GM19238 (cell line): ENCODE data around the gene OSBPL2.

Source experiments
- DNase-seq: peaks from one replicate; pipeline ENCODE4 v3.0.0; 2011; ENCODE audit warnings: low spot score; ENCODE audit not compliant: insufficient read length

The OSBPL2 gene

GRCh38 chr20:62253398-62253797, 15.1 kb downstream of the OSBPL2 start:
- no peak for DNase-seq

DNA sequence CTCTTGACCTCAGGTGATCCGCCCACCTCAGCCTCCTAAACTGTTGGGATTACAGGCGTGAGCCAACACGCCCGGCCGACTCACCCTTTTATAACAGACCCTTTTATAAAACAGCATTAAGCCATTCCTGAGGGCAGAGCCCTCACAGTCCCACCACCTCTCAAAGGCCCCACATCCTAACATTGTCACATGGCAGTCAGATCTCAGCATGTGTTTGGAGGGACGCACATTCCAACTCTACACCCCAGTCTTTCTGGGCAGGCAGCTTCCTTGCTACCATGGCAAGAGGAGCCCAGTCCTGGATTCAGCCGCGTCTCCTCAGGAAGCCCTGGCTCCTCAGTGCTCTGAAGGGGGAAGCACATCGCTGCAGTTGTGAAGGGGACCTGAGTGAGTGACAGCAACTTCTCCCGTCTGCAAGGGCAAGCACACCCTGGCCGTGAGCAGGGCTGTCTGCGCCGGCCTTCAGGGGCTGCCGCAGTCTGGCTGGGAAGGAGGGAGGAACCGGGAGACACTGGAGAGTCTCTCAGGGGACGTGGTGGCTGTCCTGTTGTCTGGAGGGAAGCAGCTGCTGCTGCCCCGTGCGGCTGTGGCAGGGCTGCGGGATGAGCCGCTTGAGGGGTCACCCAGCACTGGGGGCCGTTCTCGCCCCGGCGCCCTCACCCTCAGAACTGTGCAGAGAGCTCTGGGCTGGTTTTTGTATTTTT, 15.9 kb downstream of the OSBPL2 start:
- no peak for DNase-seq

DNA sequence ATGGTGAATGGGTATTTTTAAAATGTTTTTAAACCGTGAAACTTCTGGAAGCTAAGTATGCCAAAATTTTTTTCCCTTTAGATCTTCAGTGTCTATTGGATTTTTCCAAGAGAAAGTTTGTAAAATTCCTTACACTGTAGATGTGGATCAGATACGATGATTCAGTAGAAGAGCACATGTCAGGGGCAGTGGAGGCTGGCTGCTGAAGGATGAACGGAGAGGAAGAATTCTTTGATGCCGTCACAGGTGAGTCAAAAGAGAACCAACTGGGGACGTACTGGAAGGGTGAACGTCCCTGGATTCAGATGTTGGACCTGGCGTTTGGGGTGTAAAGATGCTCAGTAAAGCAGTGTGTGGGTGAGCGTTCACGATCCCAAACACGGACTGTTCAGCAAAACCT, 17.7 kb downstream of the OSBPL2 start:
- DNase-seq, result no peak

DNA sequence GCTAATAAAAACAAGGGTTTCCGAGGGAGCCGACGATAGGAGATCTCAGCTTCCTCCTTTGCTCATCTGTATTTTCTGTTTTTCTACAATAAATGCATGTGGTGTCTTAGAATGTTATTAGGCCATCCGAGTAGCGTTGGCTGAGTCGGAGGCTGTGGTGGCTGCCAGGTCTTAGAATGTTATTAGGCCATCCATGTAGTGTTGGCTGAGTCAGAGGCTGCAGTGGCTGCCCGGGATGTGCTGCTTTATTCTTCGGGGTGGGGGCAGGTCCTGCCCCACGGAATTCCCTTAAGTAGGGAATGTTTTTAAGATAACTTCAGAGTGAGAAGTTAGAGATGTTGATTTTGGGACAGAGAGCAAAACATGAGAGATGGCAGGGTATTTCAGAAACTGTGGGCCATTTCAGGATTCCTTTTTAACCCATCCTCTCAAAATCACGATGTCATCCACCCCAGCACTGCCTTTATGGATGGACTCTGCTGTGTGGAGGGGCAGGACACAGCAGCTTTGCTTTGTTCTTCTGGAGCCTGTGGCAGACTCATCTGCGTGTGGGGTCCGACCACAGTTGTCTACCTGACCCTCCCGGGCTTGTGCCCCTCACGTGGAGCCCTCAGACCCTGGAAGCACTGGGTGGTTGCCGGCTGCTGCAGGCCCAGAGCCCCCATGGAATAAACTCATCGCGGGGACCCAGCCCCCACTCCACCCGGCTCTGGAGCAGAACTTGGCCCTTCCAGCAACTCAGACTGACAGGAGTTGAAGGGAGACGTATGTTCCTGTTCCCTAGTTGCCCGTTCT, 20.4 kb downstream of the OSBPL2 start:
- no peak for DNase-seq

DNA sequence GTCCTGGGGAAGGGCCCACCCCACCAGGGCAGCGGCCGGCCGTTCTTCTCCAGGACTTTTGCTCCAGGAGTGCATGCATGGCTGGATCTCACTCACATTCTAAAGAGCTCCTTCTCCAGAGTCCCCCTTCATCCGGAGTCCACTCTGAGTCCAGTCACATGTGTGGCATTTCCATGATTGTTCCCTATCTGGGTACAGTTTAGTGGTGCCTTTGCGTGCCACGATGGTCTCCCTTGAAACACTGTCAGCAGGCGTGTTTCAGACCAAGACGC, 20.9 kb downstream of the OSBPL2 start:
- DNase-seq, result no peak

DNA sequence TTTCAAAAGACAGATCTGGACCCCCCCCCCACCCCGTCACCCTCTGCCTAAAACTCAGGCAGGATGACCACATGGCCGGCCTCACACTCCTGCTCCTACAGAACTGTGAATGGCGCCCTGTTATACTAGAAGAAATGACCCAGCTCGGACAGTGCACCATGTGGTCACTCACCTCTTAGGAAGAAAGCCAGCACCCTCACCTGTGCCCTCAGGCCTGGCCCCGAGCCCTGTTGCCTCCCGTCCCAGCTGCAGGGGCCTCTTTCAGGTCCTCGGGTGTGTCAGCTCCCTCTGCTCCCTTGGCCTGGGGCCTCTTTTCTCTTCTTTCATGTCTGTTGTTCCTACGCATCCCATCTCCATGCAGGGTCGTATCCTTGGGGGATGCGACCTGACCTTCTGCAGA, 23.7 kb downstream of the OSBPL2 start:
- DNase-seq, result no peak

- no peak for DNase-seq
Measured at GRCh38 chr20:62263396-62263795, 25.1 kb downstream of the OSBPL2 start.

GRCh38 chr20:62265365-62265764, 27.0 kb downstream of the OSBPL2 start:
- DNase-seq, result no peak

- no peak for DNase-seq
Measured at GRCh38 chr20:62266340-62266739, 28.0 kb downstream of the OSBPL2 start.

GRCh38 chr20:62266851-62267250, 28.5 kb downstream of the OSBPL2 start:
- DNase-seq, result no peak

DNA sequence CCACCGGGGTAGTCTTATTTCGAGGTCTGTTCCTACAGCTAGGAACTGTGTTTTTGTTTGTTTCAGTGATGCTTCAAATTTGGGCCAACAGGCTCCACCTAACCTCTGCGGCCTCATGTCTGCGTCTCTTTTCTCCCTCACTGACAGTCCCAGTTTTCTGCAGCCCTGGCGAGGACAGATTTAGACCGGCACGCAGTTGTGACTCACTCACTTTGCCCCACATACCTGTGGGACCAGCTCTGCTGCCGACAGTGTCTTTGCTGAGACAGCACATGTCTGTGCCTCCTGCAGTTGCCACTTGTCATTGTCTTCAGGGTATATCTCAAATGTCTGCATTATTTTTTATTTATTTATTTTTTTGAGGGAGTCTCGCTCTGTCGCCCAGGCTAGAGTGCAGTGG, 29.2 kb downstream of the OSBPL2 start:
- no peak for DNase-seq

GRCh38 chr20:62268228-62268900, 30.0 kb downstream of the OSBPL2 start:
- DNase-seq, result no peak

DNA sequence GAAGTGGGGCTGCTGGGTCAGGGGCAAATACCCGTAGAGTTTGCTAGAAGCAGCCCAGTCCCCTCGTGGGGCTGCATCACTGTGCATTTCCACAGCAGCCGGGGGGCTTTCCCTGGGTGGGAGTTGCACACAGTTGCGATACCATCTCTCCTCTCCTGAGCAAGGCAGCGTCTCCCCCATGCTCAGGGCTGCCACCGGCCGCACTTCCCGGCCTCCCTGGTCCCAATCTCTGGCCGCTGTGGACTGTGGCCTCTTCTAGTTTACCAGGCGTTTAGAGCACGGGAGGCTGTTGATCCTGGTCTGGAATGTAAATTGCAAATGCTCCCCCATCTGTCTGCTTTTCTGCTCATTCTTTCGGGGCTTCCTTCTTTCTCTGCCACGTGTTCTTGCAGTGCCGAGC, 31.1 kb downstream of the OSBPL2 start:
- no peak for DNase-seq

DNA sequence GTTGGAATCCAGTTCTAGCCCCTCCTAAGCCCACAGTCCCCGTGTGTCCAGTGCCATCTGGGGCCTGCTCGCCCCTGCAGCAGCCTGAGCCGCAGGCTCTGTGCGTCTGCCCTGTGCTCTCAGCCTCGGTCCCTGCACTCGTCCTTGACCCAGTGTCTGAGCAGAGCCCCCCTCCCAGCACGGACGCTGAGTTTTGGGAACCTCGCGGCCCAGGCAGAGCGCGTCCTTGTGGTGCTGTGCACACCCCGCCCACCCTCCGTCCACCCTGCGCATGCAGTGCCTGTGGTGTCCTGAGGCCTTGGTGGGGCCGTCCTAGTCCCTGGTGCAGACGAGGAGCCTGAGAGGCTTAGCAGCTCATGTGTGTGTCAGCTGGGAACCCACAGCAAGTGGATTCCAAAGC, 31.6 kb downstream of the OSBPL2 start:
- DNase-seq, result no peak

DNA sequence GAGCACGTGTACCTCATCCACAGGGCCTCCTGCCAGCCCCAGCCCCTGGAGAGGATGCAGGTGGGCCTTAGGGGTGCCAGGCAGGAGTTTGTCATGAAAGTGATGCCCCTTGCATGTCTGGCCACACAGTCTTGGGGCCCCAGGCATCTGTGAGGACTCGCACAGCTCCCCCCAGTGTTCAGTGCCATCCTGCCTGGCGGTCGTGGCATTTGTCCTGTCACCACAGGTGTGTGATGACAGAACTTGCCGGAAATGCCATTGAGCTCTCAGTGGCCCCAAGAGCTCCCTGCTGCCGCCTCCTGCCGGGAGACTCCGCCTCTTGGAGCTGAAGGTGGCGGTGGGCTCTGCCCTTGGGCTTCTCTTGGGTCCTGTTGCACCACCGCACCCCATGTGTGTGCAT, 33.9 kb downstream of the OSBPL2 start:
- no peak for DNase-seq

- DNase-seq, result no peak
Measured at GRCh38 chr20:62273416-62273815, 35.1 kb downstream of the OSBPL2 start.

DNA sequence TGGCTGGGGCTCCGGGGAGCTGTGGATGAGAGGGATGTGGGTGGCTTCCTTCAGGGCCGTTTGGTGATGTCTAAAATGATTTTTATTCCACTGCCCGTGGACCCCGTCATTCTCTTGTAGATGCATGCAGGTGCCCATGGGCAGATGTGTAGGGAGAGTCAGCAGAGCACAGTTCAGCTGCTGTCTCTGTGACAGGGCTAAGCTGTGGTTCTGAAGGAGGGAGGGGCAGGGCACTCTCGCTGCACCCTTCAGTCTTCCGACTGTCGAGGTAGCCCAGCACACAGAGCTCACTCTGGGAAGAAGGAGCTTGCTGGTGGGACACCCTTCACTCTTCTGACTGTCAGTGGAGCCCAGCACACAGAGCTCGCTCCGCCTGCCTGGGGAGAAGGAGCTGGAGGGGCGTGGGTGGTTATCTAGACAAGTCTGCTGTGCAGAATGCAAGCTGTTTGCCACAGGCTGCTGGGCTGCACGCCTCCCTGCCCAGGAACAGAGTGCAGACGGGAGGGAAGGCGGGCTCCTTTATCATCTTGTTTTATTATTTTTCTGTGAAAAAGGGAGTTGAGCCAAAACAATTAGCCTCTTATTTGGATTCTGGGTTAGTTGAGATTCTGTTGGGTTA, 36.1 kb downstream of the OSBPL2 start:
- DNase-seq, result no peak

GRCh38 chr20:62275219-62275618, 36.9 kb downstream of the OSBPL2 start:
- no peak for DNase-seq

DNA sequence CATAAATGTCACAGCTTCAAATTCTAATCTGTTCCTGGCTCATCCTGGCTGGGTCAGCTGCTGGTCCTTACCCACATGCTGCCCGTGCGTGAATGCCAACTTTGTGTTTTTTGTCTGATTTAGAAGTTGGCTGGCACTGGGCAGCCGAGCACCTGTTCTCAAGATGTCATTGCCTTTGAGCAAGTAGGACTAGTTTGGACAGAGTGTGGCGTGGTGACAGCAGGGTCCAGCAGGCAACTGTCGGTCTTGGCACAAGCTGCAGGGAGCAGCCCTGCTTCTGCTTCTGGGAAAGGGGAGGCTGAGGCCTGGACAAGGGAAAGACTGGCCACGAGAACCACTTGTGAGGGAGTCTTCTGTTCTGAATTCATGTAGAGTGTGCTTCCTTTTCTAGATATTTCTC, 38.1 kb downstream of the OSBPL2 start:
- no peak for DNase-seq

DNA sequence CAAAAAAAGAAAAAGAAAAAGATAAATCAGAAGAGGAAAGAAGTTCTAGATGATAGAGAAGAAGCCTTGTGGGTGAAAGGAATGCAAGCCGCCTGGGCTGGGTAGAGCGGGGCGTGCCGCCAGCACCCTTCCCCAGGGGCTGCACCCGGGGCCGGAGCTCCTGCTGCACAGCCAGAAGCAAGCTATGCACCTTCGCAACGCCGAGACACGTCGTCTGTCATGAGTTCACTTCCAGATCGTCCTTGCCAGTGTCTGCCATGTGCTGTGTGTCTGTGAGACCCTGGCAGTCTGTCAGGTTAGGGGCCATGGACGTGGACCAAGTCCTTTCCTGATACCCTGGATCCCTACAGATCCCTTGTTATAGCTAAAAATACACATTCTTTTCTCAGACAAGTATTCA, 38.9 kb downstream of the OSBPL2 start:
- no peak for DNase-seq

DNA sequence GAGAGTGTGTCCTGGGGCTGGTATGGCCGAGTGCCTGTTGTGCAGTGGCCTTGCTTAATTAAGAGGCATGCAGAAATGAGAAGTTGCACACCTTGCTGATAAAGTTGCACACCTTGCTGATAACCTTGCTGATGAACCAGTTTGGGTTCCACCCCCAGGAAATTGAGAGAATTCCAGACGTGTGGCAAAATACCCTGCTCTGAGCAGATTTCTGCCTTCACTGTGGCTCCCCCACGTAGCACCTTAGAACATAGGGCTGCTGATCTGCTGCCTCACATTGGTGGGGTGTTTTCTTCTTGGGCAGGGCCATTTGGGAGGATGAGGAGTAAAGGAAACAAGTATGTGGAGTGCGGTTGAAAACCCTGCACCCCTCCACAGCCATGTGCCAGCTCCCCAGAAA, 42.0 kb downstream of the OSBPL2 start:
- no peak for DNase-seq

DNA sequence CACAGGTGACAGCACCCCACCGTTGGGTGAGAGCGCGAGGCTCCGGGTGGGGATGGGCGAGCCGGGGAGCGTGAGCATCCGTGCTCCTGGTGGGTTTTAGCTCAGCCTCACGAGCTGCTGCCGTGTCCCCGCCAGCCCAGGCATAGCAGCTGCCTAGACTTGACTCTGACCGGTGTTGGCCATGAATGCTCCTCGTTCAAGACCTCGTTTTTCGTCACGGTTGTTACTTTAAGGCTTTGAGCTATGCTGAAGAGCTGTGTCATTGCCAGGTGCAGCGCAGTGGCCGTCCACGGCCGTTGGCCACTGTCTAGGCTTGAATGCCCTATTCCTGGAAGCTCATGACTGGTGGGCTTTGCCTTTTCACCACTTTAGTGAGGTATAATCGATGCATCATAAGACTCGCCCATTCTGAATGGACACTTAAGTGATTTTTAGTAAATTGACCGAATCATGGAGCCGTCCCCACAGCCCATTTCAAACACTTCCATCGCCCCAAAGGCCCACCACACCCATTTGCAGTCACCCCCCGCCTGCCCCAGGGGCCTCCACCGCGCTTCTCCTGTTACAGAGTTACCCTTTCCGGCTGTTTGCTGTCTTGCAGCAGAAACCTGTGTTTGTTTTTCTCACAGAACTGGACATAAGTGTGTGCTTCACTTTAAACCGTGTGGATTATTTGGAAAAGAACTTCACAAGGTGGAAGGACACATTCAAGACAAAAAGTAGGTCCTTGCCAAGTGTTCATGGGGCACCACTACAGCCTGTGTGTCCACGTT, 43.0 kb downstream of the OSBPL2 start:
- DNase-seq, result no peak
